ENCODE measurements around the gene TMEM30B. TPM values are rescaled to one million over a fixed set of nuclear protein-coding genes. Genes with fewer than 3 reads are reported as not detected.

Gene TMEM30B
- total RNA-seq (2012; rRNA removed) = under 0.01 TPM in 1 of 2 replicates, not detected in the other

GRCh38 chr14:61281186-61281947, at the start of gene TMEM30B:
TMEM30B (minus strand) TSS chr14:61281338; CDS start chr14:61281147, 191 bp downstream.
- peak within 1 kb of the TSS; percentile 77 for H3K4me3 ChIP-seq (ENCODE audit: low read length)
- no peaks in the 10 kb centered on the region for H3K36me3 ChIP-seq (ENCODE audit: insufficient read depth, low read length)
- no peaks in the 10 kb centered on the region for H3K9me3 ChIP-seq (replicated peaks; ENCODE audit: low read length)
- H3K4me2 ChIP-seq (ENCODE audit: low read length) = peak within 1 kb of the TSS; percentile 94
- peaks cover 27% of the 10 kb centered on the region for H3K4me1 ChIP-seq (ENCODE audit: control insufficient read depth, insufficient read depth, low read length)
- peaks cover 11% of the 10 kb centered on the region for H3K27me3 ChIP-seq (ENCODE audit: control insufficient read depth, insufficient read depth, low read length)
- H3K9ac ChIP-seq (ENCODE audit: low read depth, low read length) = peak within 1 kb of the TSS; percentile 81

- Histone ChIP-seq H3K4me3 (ENCODE audit: low read length) (no peak overlapping the region), H3K4me1 (ENCODE audit: control insufficient read depth, insufficient read depth, low read length) (no peaks in the 10 kb centered on the region), H3K9ac (ENCODE audit: low read depth, low read length) (no peak overlapping the region)
These were observed 49.4 kb upstream of the TMEM30B start for GRCh38 chr14:61330511-61330910.

GRCh38 chr14:61329478-61330051, 48.4 kb upstream of the TMEM30B start:
- Histone ChIP-seq H3K4me2 (ENCODE audit: low read length) (no peak overlapping the region), H3K27me3 (ENCODE audit: control insufficient read depth, insufficient read depth, low read length) (peaks cover 49% of the 10 kb centered on the region), H3K9ac (ENCODE audit: low read depth, low read length) (no peak overlapping the region), H3K36me3 (ENCODE audit: insufficient read depth, low read length) (no peaks in the 10 kb centered on the region), H3K4me3 (ENCODE audit: low read length) (no peak overlapping the region), H3K9me3 (replicated peaks; ENCODE audit: low read length) (no peaks in the 10 kb centered on the region), H3K4me1 (ENCODE audit: control insufficient read depth, insufficient read depth, low read length) (no peaks in the 10 kb centered on the region)

More at GRCh38 chr14:61330511-61330910, 49.4 kb upstream of the TMEM30B start:
- H3K36me3 ChIP-seq (ENCODE audit: insufficient read depth, low read length) = no peaks in the 10 kb centered on the region
- H3K27me3 ChIP-seq (ENCODE audit: control insufficient read depth, insufficient read depth, low read length) = peaks cover 45% of the 10 kb centered on the region
- no peak overlapping the region for H3K4me2 ChIP-seq (ENCODE audit: low read length)
- H3K9me3 ChIP-seq (replicated peaks; ENCODE audit: low read length) = no peaks in the 10 kb centered on the region

GRCh38 chr14:61328626-61329262, 47.6 kb upstream of the TMEM30B start:
- peaks cover 47% of the 10 kb centered on the region for H3K27me3 ChIP-seq (ENCODE audit: control insufficient read depth, insufficient read depth, low read length)
- H3K9me3 ChIP-seq (replicated peaks; ENCODE audit: low read length) = no peaks in the 10 kb centered on the region
- no peak overlapping the region for H3K9ac ChIP-seq (ENCODE audit: low read depth, low read length)
- H3K4me3 ChIP-seq (ENCODE audit: low read length) = no peak overlapping the region
- no peaks in the 10 kb centered on the region for H3K36me3 ChIP-seq (ENCODE audit: insufficient read depth, low read length)
- no peaks in the 10 kb centered on the region for H3K4me1 ChIP-seq (ENCODE audit: control insufficient read depth, insufficient read depth, low read length)
- H3K4me2 ChIP-seq (ENCODE audit: low read length) = no peak overlapping the region

GRCh38 chr14:61326847-61327246, 45.7 kb upstream of the TMEM30B start:
- H3K36me3 ChIP-seq (ENCODE audit: insufficient read depth, low read length) = no peaks in the 10 kb centered on the region
- H3K9ac ChIP-seq (ENCODE audit: low read depth, low read length) = no peak overlapping the region
- H3K9me3 ChIP-seq (replicated peaks; ENCODE audit: low read length) = no peaks in the 10 kb centered on the region
- peaks cover 48% of the 10 kb centered on the region for H3K27me3 ChIP-seq (ENCODE audit: control insufficient read depth, insufficient read depth, low read length)
- H3K4me3 ChIP-seq (ENCODE audit: low read length) = no peak overlapping the region
- peaks cover 3% of the 10 kb centered on the region for H3K4me1 ChIP-seq (ENCODE audit: control insufficient read depth, insufficient read depth, low read length)
- H3K4me2 ChIP-seq (ENCODE audit: low read length) = no peak overlapping the region

- peaks cover 10% of the 10 kb centered on the region for H3K4me1 ChIP-seq (ENCODE audit: control insufficient read depth, insufficient read depth, low read length)
These were observed 45.0 kb upstream of the TMEM30B start for GRCh38 chr14:61326146-61326545.

GRCh38 chr14:61325166-61325565, 44.0 kb upstream of the TMEM30B start:
- no peak overlapping the region for H3K9ac ChIP-seq (ENCODE audit: low read depth, low read length)
- H3K4me2 ChIP-seq (ENCODE audit: low read length) = no peak overlapping the region
- no peaks in the 10 kb centered on the region for H3K36me3 ChIP-seq (ENCODE audit: insufficient read depth, low read length)
- H3K4me3 ChIP-seq (ENCODE audit: low read length) = no peak overlapping the region
- peaks cover 48% of the 10 kb centered on the region for H3K27me3 ChIP-seq (ENCODE audit: control insufficient read depth, insufficient read depth, low read length)
- peaks cover 14% of the 10 kb centered on the region for H3K4me1 ChIP-seq (ENCODE audit: control insufficient read depth, insufficient read depth, low read length)
- no peaks in the 10 kb centered on the region for H3K9me3 ChIP-seq (replicated peaks; ENCODE audit: low read length)

More at GRCh38 chr14:61326146-61326545, 45.0 kb upstream of the TMEM30B start:
- peaks cover 47% of the 10 kb centered on the region for H3K27me3 ChIP-seq (ENCODE audit: control insufficient read depth, insufficient read depth, low read length)
- no peaks in the 10 kb centered on the region for H3K9me3 ChIP-seq (replicated peaks; ENCODE audit: low read length)
- no peak overlapping the region for H3K9ac ChIP-seq (ENCODE audit: low read depth, low read length)
- H3K4me2 ChIP-seq (ENCODE audit: low read length) = no peak overlapping the region
- H3K36me3 ChIP-seq (ENCODE audit: insufficient read depth, low read length) = no peaks in the 10 kb centered on the region
- no peak overlapping the region for H3K4me3 ChIP-seq (ENCODE audit: low read length)

GRCh38 chr14:61323970-61324369, 42.8 kb upstream of the TMEM30B start:
- Histone ChIP-seq H3K4me1 (ENCODE audit: control insufficient read depth, insufficient read depth, low read length) (peaks cover 14% of the 10 kb centered on the region), H3K9me3 (replicated peaks; ENCODE audit: low read length) (no peaks in the 10 kb centered on the region), H3K4me2 (ENCODE audit: low read length) (no peak overlapping the region), H3K9ac (ENCODE audit: low read depth, low read length) (no peak overlapping the region), H3K27me3 (ENCODE audit: control insufficient read depth, insufficient read depth, low read length) (peaks cover 47% of the 10 kb centered on the region), H3K36me3 (ENCODE audit: insufficient read depth, low read length) (no peaks in the 10 kb centered on the region), H3K4me3 (ENCODE audit: low read length) (no peak overlapping the region)

GRCh38 chr14:61322799-61323290, 41.7 kb upstream of the TMEM30B start:
- Histone ChIP-seq H3K36me3 (ENCODE audit: insufficient read depth, low read length) (no peaks in the 10 kb centered on the region), H3K4me3 (ENCODE audit: low read length) (no peak overlapping the region), H3K4me2 (ENCODE audit: low read length) (peak overlapping the region; percentile 97), H3K4me1 (ENCODE audit: control insufficient read depth, insufficient read depth, low read length) (peaks cover 14% of the 10 kb centered on the region), H3K9me3 (replicated peaks; ENCODE audit: low read length) (no peaks in the 10 kb centered on the region), H3K27me3 (ENCODE audit: control insufficient read depth, insufficient read depth, low read length) (peaks cover 53% of the 10 kb centered on the region), H3K9ac (ENCODE audit: low read depth, low read length) (no peak overlapping the region)

GRCh38 chr14:61322011-61322798, 41.1 kb upstream of the TMEM30B start:
- H3K27me3 ChIP-seq (ENCODE audit: control insufficient read depth, insufficient read depth, low read length) = peaks cover 59% of the 10 kb centered on the region
- H3K4me3 ChIP-seq (ENCODE audit: low read length) = peak overlapping the region; percentile 76
- H3K9ac ChIP-seq (ENCODE audit: low read depth, low read length) = no peak overlapping the region
- peak overlapping the region; percentile 97 for H3K4me2 ChIP-seq (ENCODE audit: low read length)
- H3K36me3 ChIP-seq (ENCODE audit: insufficient read depth, low read length) = no peaks in the 10 kb centered on the region
- H3K9me3 ChIP-seq (replicated peaks; ENCODE audit: low read length) = no peaks in the 10 kb centered on the region
- peaks cover 14% of the 10 kb centered on the region for H3K4me1 ChIP-seq (ENCODE audit: control insufficient read depth, insufficient read depth, low read length)

All from skeletal muscle satellite cell (primary cell).